ENCODE measurements around the gene BEND6.

Gene BEND6

DNA sequence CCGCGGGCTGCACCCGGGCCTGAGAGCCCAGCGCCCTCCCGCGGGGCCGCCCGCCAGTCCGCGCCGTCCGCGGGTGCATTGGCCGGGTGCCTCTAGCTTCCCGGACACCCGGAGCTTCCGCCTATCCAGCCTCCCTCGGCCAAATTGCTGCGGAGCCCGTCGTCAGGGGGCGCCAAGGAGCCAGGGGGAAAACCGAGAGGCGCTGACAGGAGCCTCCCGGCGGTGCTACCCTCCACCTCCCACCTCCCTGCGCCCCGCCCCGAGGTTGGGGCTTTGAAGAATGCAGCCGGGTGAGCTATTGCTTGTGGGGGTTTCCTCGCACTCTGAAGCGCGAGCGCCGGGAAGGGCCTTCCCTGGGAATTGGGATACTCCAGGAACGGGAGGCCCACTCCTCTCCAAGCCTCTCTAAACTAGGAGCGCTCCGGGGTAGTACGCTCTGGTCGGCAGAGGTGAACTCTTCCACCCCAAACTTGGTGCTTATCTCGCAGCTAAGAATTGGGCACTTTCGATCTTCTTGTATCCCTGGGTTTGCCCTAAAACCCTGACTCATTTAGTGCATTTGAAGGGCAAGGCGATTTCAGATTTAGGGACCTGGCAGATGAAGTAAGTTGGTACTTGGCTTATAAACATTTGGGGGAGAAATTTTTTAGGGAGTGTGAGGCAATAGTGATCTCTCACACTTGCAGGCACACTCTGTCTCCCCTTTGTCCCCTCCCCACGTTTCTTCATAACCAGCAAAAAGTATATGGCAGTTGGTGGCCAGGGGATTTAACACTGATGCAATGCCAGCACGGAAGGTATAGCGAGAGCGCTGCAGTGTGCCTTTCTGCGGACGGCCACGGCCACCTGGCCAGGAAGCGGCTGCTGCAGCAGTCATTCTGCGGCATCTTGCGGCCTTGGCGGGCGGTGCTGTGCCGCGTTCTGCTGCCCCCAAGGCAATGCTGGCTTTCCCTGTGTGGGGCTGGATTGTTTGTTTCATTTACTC lies 556 bp downstream of the BEND6 start:
- peak overlapping the region; percentile 75 for H3K4me2 ChIP-seq (ENCODE audit: low read depth, low read length, poor library complexity, severe bottlenecking)

GRCh38 chr6:56956491-56956890 lies 1.6 kb downstream of the BEND6 start:
- Histone ChIP-seq H2AFZ (ENCODE audit: low read length) (no peak overlapping the region), H3K4me1 (ENCODE audit: insufficient read depth, low read length, poor library complexity, severe bottlenecking) (peaks cover 68% of the 10 kb centered on the region), H3K9me2 (replicated peaks; ENCODE audit: low read depth, low read length) (no peaks in the 10 kb centered on the region), H3K4me3 (ENCODE audit: low read length, poor library complexity, severe bottlenecking) (peak overlapping the region; percentile 73), H4K20me1 (ENCODE audit: insufficient read depth, low read length, poor library complexity, severe bottlenecking) (no peaks in the 10 kb centered on the region), H3K79me2 (ENCODE audit: insufficient read depth, low read length) (peaks cover 48% of the 10 kb centered on the region), H3K36me3 (ENCODE audit: insufficient read depth, low read length) (no peaks in the 10 kb centered on the region), H3K9ac (ENCODE audit: low read depth, low read length, poor library complexity, severe bottlenecking) (peak overlapping the region; percentile 86), H3F3A (ENCODE audit: low read depth) (peaks cover 2% of the 10 kb centered on the region; the same call in 1 of the 2 replicates), H3K9me3 (ENCODE audit: insufficient read depth, low read depth, low read length) (no peaks in the 10 kb centered on the region), H3K27me3 (ENCODE audit: insufficient read depth, low read length, poor library complexity, severe bottlenecking) (no peaks in the 10 kb centered on the region), H3K4me2 (ENCODE audit: low read depth, low read length, poor library complexity, severe bottlenecking) (peak overlapping the region; percentile 75)
- TF ChIP-seq CTCF (conservative IDR thresholded peaks at IDR 0.05; ENCODE audit: low read length) (no peak), EZH2phosphoT487 (IDR thresholded peaks at IDR 0.05; ENCODE audit: borderline replicate concordance) (no peak)

More for the DNA sequence above, 556 bp downstream of the BEND6 start:
- Histone ChIP-seq H3K9ac (ENCODE audit: low read depth, low read length, poor library complexity, severe bottlenecking) (peak overlapping the region; percentile 86), H3K4me1 (ENCODE audit: insufficient read depth, low read length, poor library complexity, severe bottlenecking) (peaks cover 69% of the 10 kb centered on the region), H3K9me3 (ENCODE audit: insufficient read depth, low read depth, low read length) (no peaks in the 10 kb centered on the region), H4K20me1 (ENCODE audit: insufficient read depth, low read length, poor library complexity, severe bottlenecking) (no peaks in the 10 kb centered on the region), H3K27me3 (ENCODE audit: insufficient read depth, low read length, poor library complexity, severe bottlenecking) (no peaks in the 10 kb centered on the region), H3K36me3 (ENCODE audit: insufficient read depth, low read length) (no peaks in the 10 kb centered on the region), H3F3A (ENCODE audit: low read depth) (peaks cover 2% of the 10 kb centered on the region; the same call in 1 of the 2 replicates), H3K9me2 (replicated peaks; ENCODE audit: low read depth, low read length) (no peaks in the 10 kb centered on the region), H2AFZ (ENCODE audit: low read length) (peak overlapping the region; percentile 17; the same call in 1 of the 2 replicates), H3K4me3 (ENCODE audit: low read length, poor library complexity, severe bottlenecking) (peak overlapping the region; percentile 73), H3K79me2 (ENCODE audit: insufficient read depth, low read length) (peaks cover 59% of the 10 kb centered on the region)
- TF ChIP-seq CTCF (conservative IDR thresholded peaks at IDR 0.05; ENCODE audit: low read length) (peak; percentile 61), EZH2phosphoT487 (IDR thresholded peaks at IDR 0.05; ENCODE audit: borderline replicate concordance) (no peak)

DNA sequence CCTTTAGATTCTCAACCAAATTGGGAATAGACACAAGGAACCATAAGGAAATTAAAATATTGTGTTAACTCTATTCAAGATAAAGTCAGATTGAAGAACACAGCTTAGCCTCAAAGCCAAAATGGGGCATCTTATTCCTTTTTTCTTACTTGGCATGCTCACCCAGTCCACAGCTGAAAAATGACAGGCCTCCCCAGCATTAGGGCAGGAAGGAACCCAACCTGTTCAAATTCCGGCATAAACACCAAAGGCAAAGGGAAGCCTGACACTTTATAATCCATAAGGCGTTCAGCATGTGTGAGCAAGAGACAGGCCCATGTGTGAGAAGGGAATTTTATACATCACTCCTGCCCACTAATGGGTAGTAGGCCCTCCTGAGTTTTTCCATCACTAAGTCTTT lies 2.9 kb downstream of the BEND6 start:
- Histone ChIP-seq H3K9me3 (ENCODE audit: insufficient read depth, low read depth, low read length) (no peaks in the 10 kb centered on the region), H3K4me1 (ENCODE audit: insufficient read depth, low read length, poor library complexity, severe bottlenecking) (peaks cover 69% of the 10 kb centered on the region), H3K79me2 (ENCODE audit: insufficient read depth, low read length) (peaks cover 35% of the 10 kb centered on the region), H4K20me1 (ENCODE audit: insufficient read depth, low read length, poor library complexity, severe bottlenecking) (no peaks in the 10 kb centered on the region), H3K27me3 (ENCODE audit: insufficient read depth, low read length, poor library complexity, severe bottlenecking) (no peaks in the 10 kb centered on the region), H3K9ac (ENCODE audit: low read depth, low read length, poor library complexity, severe bottlenecking) (peak overlapping the region; percentile 14), H3K9me2 (replicated peaks; ENCODE audit: low read depth, low read length) (no peaks in the 10 kb centered on the region), H3F3A (ENCODE audit: low read depth) (peaks cover 2% of the 10 kb centered on the region; the same call in 1 of the 2 replicates), H3K4me3 (ENCODE audit: low read length, poor library complexity, severe bottlenecking) (no peak overlapping the region), H3K4me2 (ENCODE audit: low read depth, low read length, poor library complexity, severe bottlenecking) (peak overlapping the region; percentile 75), H3K36me3 (ENCODE audit: insufficient read depth, low read length) (no peaks in the 10 kb centered on the region), H2AFZ (ENCODE audit: low read length) (0 out of 2 replicates have a peak overlapping the region, but pooled peaks have one; percentile 18)
- TF ChIP-seq EZH2phosphoT487 (IDR thresholded peaks at IDR 0.05; ENCODE audit: borderline replicate concordance) (no peak), CTCF (conservative IDR thresholded peaks at IDR 0.05; ENCODE audit: low read length) (no peak)
